ENCODE results near the gene KRTAP27-1.

KRTAP27-1 gene, protein sequence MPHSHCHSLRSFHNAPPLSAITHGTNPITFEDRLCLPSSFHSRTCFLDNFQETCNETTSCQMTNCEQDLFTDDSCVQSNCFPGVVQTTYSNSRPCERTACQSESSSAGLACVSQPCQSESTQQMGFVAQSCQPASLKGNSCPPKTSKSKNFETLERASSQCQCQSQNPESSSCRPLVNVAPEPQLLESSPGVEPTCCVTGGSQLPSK

DNA sequence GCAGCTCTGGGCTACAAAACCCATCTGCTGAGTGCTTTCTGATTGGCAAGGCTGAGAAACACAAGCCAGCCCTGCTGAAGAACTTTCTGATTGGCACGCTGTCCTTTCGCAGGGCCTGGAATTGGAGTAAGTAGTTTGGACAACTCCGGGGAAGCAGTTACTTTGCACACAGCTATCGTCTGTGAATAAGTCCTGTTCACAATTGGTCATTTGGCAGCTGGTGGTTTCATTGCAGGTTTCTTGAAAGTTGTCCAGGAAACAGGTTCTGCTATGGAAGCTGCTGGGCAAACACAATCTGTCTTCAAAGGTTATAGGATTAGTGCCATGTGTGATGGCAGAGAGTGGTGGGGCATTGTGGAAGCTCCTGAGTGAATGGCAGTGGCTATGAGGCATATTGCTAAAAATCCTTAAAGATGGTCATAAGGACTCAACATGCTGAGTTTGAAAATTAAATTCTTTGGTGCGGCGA is at the start of gene KRTAP27-1:
Gene KRTAP27-1 (minus strand): TSS at position 419 of the 469 bp plus-strand sequence. CDS start 26 bp downstream, at position 393.
- no peak for DNase-seq (ENCODE audit: low read depth)

GRCh38 chr21:30382201-30382600 is 44.7 kb upstream of the KRTAP27-1 start:
- DNase-seq (ENCODE audit: low read depth): no peak

- DNase-seq (ENCODE audit: low read depth): no peak
Measured at GRCh38 chr21:30372139-30372770, 34.8 kb upstream of the KRTAP27-1 start, which contains the start of gene KRTAP13-2. KRTAP13-2 (minus strand) TSS chr21:30372271; CDS start chr21:30372213, 58 bp downstream.

GRCh38 chr21:30355906-30356305 is 18.4 kb upstream of the KRTAP27-1 start:
- no peak for DNase-seq (ENCODE audit: low read depth)

GRCh38 chr21:30354308-30355005 is 17.0 kb upstream of the KRTAP27-1 start:
- DNase-seq (ENCODE audit: low read depth): no peak

DNA sequence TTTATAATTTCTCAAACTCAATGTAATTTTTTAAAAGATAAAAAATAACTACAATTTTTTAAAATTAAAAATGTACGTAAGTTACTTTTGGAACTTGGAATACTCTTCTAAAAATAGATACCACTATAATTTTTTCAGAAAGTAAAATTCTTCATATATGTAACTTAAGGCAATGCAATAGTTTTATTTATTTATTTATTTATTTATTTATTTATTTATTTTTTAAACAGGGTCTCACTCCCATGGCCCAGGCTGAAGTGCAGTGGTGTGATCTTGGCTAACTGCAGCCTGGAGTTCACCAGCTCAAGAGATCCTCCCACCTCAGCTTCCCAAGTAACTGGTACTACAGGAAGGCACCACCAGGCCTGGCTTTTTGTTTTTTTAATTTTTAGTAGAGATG is 14.0 kb upstream of the KRTAP27-1 start:
- DNase-seq (ENCODE audit: low read depth): no peak

- no peak for DNase-seq (ENCODE audit: low read depth)
Measured at GRCh38 chr21:30349572-30349971, 12.1 kb upstream of the KRTAP27-1 start.

GRCh38 chr21:30348506-30348905 is 11.0 kb upstream of the KRTAP27-1 start, which contains the start of gene KRTAP23-1:
KRTAP23-1 (minus strand) TSS chr21:30348606; CDS start chr21:30348606, 0 bp downstream.
- no peak for DNase-seq (ENCODE audit: low read depth)

DNA sequence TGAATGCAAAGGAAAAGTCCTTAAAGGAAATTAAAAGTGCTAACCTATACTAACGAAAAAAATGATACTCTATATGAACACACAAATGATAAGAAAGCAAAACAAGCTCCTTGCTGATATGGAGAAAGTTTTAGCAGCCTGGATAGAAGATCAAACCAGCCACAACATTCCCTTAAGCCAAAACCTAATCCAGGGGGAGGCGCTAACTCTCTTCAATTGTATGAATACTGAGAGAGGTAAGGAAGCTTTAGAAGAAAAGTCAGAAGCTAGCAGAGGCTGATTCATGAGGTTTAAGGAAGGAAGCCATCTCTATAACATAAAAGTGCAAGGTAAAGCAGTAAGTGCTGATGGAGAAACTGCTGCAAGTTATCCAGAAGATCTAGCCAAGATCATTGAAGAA is 7.5 kb upstream of the KRTAP27-1 start:
- DNase-seq (ENCODE audit: low read depth): no peak

DNA sequence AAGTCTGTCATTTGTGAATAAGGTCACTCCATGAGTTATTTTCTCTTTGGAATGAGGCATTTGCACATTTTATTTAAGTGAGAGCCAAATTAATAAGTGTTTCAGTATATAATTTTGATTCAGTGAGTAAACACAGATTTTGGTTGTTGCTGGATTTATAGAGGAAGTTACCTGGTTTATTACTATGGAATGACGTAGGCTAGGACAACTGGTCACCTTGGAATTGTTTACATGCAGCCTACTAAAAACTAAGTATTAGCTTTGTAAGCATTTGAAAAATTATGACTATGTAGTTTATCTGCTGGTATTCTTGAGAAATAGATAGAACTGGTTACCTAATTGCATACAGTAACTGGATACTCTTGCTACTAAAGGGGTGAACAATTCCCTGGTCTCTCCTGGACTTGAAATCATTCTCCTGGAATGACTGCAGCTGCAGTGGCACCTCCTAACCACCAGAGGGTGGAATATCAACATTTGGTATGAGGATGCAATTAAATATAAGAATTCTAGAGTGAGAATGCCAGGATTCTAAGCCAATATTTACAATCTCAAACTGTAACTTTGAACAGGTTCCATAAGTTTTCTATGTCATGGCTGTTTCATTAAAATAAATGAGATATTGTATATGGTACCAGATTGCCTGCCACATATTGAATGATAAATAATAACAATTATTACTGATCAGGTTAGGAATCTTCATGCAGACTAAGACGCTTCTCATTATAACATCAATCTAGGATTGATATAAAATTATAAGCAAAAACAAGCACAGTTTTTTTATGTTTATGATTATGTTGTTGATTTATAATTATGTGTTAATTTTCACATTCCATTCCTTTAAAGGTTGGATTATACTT is 3.5 kb upstream of the KRTAP27-1 start:
- DNase-seq (ENCODE audit: low read depth): no peak

DNA sequence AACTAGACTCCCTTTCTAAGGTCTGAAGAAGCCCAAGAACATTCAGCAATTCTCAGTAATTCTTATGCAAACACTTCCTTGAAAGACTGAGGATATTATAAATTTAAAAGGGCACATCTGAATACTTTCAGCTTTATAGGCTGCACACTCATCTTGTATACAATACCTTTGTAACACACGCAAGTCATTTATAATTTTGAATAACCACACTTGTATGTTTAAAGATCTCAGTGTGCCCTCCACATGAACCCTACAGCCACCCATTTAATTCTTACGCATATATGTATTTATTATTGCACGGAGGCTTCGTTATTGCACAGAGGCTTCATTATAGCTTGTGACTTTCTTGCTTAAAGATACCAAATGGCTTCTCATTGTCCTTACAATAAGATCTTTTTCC is 1.2 kb upstream of the KRTAP27-1 start:
- no peak for DNase-seq (ENCODE audit: low read depth)

DNA sequence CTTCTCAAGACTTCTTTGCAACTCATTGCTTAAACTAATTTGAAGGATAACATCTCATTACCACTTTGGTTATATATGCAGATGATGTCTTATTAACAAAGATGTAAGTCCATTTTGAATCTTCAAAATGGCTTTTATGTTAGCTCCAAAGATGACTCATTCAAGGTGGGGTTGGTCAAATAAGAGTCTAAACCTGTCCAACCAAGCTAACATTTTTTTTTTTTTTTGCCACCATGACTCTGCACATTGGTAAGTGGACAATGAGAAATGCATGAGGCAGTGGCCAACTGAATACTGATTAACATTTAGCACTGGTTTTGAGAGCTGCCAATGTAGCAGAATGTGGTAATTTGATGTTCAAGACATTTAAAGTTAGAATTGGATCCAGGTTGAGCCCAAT is 278 bp upstream of the KRTAP27-1 start:
- no peak for DNase-seq (ENCODE audit: low read depth)

- no peak for DNase-seq (ENCODE audit: low read depth)
Measured at GRCh38 chr21:30336596-30336995, 898 bp downstream of the KRTAP27-1 start.

GRCh38 chr21:30333736-30334135 is 3.8 kb downstream of the KRTAP27-1 start:
- DNase-seq (ENCODE audit: low read depth): no peak

DNA sequence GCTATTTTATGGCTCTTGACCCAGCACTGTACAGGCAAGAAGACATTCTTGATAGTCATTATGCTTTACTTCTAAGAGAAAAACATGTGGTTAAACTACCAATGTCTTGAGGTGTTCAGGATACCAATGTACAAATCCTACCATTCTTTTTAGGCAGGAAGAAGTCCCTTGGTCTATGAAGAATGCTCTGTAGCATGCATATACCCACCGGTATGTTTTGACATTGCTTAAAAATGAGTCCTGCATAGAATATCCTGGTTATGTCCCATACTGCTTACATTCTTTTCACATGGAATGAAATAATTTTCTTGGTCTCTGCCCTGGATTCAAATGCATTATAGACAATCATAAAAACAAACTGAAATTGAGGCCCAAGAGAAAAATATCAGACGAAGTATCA is 4.8 kb downstream of the KRTAP27-1 start:
- no peak for DNase-seq (ENCODE audit: low read depth)

- no peak for DNase-seq (ENCODE audit: low read depth)
Measured at GRCh38 chr21:30329203-30329875, 8.2 kb downstream of the KRTAP27-1 start.

DNA sequence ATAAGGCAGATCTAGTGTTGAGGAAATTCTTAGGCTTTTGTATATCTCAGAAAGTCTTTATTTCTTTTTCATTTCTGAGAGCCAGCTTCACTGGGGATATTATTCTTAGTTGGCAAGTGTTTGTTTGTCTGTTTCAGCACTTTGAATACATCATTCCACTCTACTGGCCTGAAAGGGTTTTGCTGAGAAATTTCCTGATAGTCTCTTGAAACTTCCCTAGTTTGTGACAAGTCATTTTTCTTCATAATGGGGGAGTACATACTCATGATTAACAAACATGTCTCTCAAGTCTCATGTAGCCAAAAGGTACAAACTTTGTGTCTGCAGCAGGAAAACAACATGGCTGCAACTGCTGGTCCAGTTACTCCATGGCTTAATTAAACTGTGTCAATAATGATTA is 11.1 kb downstream of the KRTAP27-1 start:
- no peak for DNase-seq (ENCODE audit: low read depth)

DNA sequence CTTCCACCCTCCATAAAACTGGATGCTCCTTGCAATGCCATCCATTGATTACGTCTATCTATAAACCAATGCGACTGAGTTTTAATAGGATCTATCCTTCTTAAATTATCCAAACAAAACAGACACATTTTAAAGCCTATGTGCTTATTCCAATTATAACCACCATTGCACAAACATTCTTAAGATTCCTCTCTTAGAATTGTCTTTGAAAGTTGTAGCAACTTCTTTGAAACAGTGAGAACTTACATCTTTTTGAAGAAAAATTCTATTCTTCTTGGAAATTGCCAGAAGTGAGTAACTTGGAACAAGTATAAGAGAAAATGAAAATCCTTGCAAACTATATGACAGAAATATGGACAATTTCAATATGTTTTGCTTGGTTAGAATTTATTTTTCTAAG is 17.3 kb downstream of the KRTAP27-1 start, which contains the start of gene KRTAP26-1:
Gene KRTAP26-1 (minus strand): TSS at position 101 of the 400 bp plus-strand sequence. CDS start 280 bp downstream, outside the sequence.
- no peak for DNase-seq (ENCODE audit: low read depth)

DNA sequence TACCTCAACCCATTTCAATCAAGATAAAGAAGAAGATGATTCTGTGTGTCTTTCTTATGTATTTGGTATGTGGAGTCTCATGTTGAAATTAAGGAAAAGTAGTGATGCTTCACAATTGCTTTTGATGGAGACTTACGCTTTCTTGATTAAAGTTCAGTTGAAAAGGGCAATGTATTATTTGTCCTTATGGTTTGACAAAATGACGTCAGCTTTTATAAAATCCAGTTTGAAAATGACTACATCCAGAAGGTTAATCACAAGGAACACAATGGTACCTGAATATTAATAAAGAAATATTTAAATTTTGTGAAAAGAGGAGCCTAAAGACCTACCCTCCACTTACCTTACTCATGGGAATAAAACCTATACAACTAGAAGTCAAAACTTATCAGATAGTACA is 21.8 kb downstream of the KRTAP27-1 start:
- no peak for DNase-seq (ENCODE audit: low read depth)

GRCh38 chr21:30306884-30307283 is 30.6 kb downstream of the KRTAP27-1 start:
- no peak for DNase-seq (ENCODE audit: low read depth)

GRCh38 chr21:30305136-30305535 is 32.4 kb downstream of the KRTAP27-1 start:
- DNase-seq (ENCODE audit: low read depth): no peak

All from activated T-helper 1 cell treated with Interleukin-2 at 50 U/mL for 16 hours (primary cell).